Breast epithelium (tissue), 4 donors: ENCODE results near the gene TMEM245. TPM values are rescaled to one million over a fixed set of nuclear protein-coding genes. Genes with fewer than 3 reads are reported as not detected.

Source experiments
- DNase-seq, 2 donors: peaks; one replicate each; pipeline ENCODE4 v3.0.0-alpha.2; 2019; ENCODE audit warnings: low spot score in 2 of 2
- H3K27ac ChIP-seq, 2 donors: fragments of 200-600 bp; sonication (generic) in 1 of 2; one replicate each; pipeline ENCODE4 v1.5.1; 2016 to 2019; ENCODE audit warnings: mild to moderate bottlenecking in 1 of 2
- H3K27me3 ChIP-seq, 2 donors: fragments of 200-600 bp; sonication (generic) in 1 of 2; one replicate each; pipeline versions ENCODE4 v1.5.1 to v1.6.0; 2017 to 2019; ENCODE audit warnings: control low read depth in 1 of 2, mild to moderate bottlenecking in 1 of 2
- H3K36me3 ChIP-seq: fragments of 200-600 bp; one replicate; pipeline ENCODE4 v1.5.1; 2019
- H3K4me1 ChIP-seq, 2 donors: fragments of 200-600 bp; sonication (generic); one replicate each; pipeline ENCODE4 v1.5.1; 2016 to 2019; ENCODE audit warnings: control low read depth in 1 of 2
- H3K4me3 ChIP-seq, 3 donors: fragments of 200-600 bp; sonication (generic); 1 replicate in 2 of 3; 2 replicates in 1 of 3; pipeline ENCODE4 v1.5.1; 2016 to 2019; ENCODE audit warnings: mild to moderate bottlenecking in 3 of 3, moderate library complexity in 2 of 3
- H3K9me3 ChIP-seq, 2 donors: fragments of 200-600 bp; sonication (generic) in 1 of 2; one replicate each; pipeline ENCODE4 v1.5.1; 2016 to 2019; ENCODE audit warnings: control low read depth in 1 of 2
- POLR2A ChIP-seq: fragments of 450-650 bp; IDR thresholded peaks from one replicate; pipeline ENCODE4 v1.6.1; 2016; ENCODE audit warnings: antibody characterized with exemption, mild to moderate bottlenecking, moderate library complexity
- POLR2AphosphoS5 ChIP-seq, 3 donors: sonication (generic); formaldehyde crosslinking; IDR thresholded peaks; one replicate each; pipeline ENCODE4 v1.6.1; 2017; ENCODE audit warnings: antibody characterized with exemption in 3 of 3
- intact Hi-C: fragments of 100-400 bp; cut with DNase I; formaldehyde crosslinking; loops from one replicate; pipeline ENCODE4 v1.15.1; 2023; ENCODE audit warnings: low total_unique reads
- total RNA-seq, 3 donors: library from RNA; depleted of rRNA; stranded (reverse); fragments of >200 nt; gene quantifications; one replicate each; pipeline ENCODE4 v1.1.0, GENCODE V29; 2016
- TF ChIP-seq, protein P1 (sequence below), 3 donors: fragments of 450-650 bp; IDR thresholded peaks; one replicate each; pipeline ENCODE4 v1.5.1; 2016 to 2017; ENCODE audit warnings: antibody characterized with exemption in 3 of 3, mild to moderate bottlenecking in 3 of 3, moderate library complexity in 3 of 3

TMEM245 gene
- total RNA-seq, 3 donors from 2014 or later: 47.5 to 95.7 (median 74.9) TPM

DNA sequence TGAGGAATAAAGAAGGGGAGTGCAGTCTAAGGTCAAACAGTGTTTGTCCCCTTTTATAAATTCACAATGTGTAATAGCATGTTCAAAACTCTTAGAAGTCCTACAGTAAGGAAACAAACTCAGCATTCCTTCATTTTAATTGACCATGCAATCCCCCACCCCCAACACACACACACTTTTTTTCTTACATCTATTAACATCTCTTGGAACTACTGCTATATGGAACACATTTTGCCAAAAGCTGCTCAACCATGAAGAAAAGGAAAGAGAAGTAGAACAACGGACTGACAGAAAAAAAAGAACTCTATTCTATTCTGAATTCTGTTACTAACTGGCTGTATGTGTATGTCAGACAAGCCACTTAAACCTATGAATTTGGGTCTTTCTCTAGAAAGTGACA is 103.6 kb downstream of the TMEM245 start:
- DNase-seq: no peak
- no peak overlapping the region for H3K4me3 ChIP-seq
- H3K27ac ChIP-seq: no peak overlapping the region
- H3K9me3 ChIP-seq: no peaks in the 10 kb centered on the region
- H3K27me3 ChIP-seq: no peaks in the 10 kb centered on the region
- peaks cover 0 to 4% of the 10 kb centered on the region in 2 donors for H3K4me1 ChIP-seq
- no peaks in the 10 kb centered on the region for H3K36me3 ChIP-seq
- intact Hi-C loops: no loop called here
- no peak for TF ChIP-seq POLR2A
- no peak for TF ChIP-seq POLR2AphosphoS5 (IDR thresholded peaks at IDR 0.05)
- TF ChIP-seq, protein P1, sequence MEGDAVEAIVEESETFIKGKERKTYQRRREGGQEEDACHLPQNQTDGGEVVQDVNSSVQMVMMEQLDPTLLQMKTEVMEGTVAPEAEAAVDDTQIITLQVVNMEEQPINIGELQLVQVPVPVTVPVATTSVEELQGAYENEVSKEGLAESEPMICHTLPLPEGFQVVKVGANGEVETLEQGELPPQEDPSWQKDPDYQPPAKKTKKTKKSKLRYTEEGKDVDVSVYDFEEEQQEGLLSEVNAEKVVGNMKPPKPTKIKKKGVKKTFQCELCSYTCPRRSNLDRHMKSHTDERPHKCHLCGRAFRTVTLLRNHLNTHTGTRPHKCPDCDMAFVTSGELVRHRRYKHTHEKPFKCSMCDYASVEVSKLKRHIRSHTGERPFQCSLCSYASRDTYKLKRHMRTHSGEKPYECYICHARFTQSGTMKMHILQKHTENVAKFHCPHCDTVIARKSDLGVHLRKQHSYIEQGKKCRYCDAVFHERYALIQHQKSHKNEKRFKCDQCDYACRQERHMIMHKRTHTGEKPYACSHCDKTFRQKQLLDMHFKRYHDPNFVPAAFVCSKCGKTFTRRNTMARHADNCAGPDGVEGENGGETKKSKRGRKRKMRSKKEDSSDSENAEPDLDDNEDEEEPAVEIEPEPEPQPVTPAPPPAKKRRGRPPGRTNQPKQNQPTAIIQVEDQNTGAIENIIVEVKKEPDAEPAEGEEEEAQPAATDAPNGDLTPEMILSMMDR (IDR thresholded peaks at IDR 0.05): no peak

DNA sequence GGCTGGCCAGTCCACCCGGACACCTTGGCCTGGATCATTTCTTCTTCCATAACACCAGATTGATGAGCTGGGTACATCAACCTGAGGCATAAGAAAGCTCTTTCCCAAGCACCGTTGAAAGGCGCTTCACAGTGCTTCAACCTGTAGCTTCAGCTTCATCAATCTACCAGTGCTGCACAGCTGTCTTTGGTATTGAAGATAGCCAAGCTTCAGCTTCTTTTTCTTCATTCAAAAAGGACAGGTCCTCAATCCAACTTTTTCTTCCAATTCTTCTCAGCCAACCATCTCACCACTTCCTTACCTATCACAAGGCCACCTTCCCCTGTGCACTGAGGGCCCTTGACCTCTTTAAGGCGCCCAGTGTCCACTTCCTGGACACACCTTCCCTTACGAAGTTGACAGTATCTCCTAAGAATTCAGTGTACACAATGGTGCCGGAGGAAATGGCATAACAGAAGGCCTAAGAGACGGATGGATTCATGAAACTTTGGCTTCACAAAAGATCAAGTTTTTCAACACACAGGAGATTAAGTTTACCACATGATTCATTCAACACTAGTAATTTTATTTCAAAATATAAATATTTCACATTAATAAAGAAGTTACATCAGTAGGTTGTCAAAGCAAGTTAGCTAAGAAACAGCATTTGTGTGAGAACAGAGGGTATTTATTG is 105.0 kb downstream of the TMEM245 start:
- H3K9me3 ChIP-seq: no peaks in the 10 kb centered on the region
- DNase-seq: no peak
- H3K36me3 ChIP-seq: no peaks in the 10 kb centered on the region
- peaks cover 0 to 4% of the 10 kb centered on the region in 2 donors for H3K4me1 ChIP-seq
- H3K27me3 ChIP-seq: no peaks in the 10 kb centered on the region
- intact Hi-C loops: no loop called here
- no peak overlapping the region for H3K4me3 ChIP-seq
- H3K27ac ChIP-seq: peak overlapping the region; percentile 93 to 96
- TF ChIP-seq POLR2AphosphoS5 (IDR thresholded peaks at IDR 0.05) (no peak), POLR2A (no peak)
- TF ChIP-seq, protein P1 (IDR thresholded peaks at IDR 0.05): no peak

DNA sequence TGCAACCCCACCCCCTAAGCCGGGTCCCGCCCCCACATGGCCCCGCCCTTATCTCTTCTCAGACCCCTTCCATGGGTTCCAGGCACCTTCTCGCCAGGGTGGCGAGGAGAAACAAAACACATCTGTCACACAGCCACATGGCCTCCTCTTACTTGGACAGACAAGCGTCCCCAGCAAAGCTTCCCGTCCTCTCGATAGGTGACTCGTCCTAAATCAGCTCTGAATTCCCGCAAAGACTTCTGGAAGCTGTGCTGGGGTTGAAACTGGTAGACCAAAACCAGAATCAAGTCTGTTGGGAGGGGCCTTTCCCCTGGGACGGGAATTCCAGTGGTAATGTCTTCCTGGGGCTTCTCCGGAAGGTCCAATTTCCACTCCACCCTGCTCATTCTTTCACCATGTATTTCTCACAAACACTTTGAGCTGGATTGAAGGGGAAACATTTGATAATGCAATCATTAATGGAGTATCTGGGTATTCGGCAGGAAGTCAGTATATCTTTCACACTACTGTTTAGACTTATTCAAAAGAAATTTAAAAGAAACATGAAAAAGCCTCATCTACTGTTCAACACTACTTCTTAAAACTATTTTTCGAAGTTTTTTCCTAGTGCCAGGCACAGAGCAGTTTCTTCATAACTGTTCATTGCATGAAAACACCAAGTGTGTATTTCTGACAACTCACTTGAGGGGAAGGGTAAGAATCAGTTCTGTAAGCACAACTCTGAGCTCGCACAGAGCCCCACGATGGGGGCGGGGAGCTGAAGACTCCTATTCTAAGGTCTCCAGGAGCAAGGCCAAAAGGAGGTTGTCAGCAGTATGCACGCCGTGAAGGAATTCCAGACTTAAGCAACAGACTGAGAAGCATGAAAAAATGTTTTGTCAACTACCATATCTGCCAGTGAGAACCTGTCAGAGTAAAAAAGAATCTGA is 105.8 kb downstream of the TMEM245 start:
- TF ChIP-seq POLR2A: no peak
- TF ChIP-seq, protein P1 (IDR thresholded peaks at IDR 0.05): no peak
- peak in 1 of 3 donors; percentile 13 for TF ChIP-seq POLR2AphosphoS5 (IDR thresholded peaks at IDR 0.05)

DNA sequence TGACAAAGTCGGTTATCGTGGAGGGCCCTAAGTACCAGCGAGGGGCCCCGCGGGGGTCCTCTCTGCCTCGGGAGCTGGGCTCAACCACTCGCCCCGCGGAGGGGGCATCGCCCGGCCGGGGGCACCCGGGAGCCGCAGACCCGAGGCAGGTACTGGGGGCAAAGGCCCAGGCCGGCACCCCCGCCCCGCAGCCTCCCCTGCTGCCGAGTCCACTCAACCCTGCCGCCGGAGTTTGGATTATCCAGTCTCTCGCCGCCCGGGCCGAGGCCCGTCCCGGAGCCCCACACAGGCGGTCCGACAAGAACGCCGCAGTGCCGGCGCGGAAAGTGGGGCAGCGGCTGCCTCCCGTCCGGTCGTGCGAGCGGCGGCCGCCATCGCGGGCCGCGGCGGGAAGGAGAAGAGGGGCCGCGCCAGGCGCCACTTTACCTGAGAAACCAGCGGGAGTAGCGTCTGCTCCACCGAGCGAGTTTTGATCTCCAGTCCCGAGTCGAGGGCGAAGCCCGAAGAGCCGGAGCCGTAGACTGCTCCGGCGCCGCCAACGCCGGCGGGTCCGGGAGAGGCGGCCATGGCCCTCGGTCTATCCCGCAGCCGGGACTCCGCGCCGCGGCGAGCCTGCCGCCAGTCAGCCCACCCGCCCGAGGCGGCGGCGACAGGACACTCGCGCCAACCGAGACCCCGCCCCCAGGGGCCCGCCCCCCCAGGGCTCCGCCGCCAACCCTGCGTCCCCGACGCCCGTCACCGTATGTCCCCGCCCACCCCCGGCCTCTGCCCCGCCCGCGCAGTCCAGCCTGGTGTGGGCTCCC is 106.7 kb downstream of the TMEM245 start, which contains the start of gene CTNNAL1:
CTNNAL1 (minus strand) TSS at position 624 of the 803 bp plus-strand sequence; CDS start at position 567, 57 bp downstream.
- Histone ChIP-seq H3K27me3 (no peaks in the 10 kb centered on the region), H3K36me3 (no peaks in the 10 kb centered on the region), H3K9me3 (no peaks in the 10 kb centered on the region), H3K4me3 (peak within 1 kb of the TSS; percentile 86 to 97 (median 88)), H3K27ac (peak within 1 kb of the TSS; percentile 93 to 96), H3K4me1 (peaks cover 0 to 4% of the 10 kb centered on the region in 2 donors)
- DNase-seq: peak; percentile 91
- TF ChIP-seq, protein P1 (IDR thresholded peaks at IDR 0.05): no peak
- TF ChIP-seq POLR2AphosphoS5 (IDR thresholded peaks at IDR 0.05) (peak in 2 of 3 donors; percentile 34 to 63), POLR2A (no peak)
- intact Hi-C loops: no loop called here

More for the DNA sequence above, 105.8 kb downstream of the TMEM245 start:
- H3K4me3 ChIP-seq: peak overlapping the region; percentile 86 to 97 (median 88)
- H3K9me3 ChIP-seq: no peaks in the 10 kb centered on the region
- H3K27me3 ChIP-seq: no peaks in the 10 kb centered on the region
- H3K4me1 ChIP-seq: peaks cover 0 to 4% of the 10 kb centered on the region in 2 donors
- H3K27ac ChIP-seq: peak overlapping the region; percentile 93 to 96
- H3K36me3 ChIP-seq: no peaks in the 10 kb centered on the region
- DNase-seq: no peak
- intact Hi-C loops: no loop called here
